GM23338 (cell line): ENCODE measurements around the gene SLC5A6. TPM values are rescaled to one million over a fixed set of nuclear protein-coding genes. Genes with fewer than 3 reads are reported as not detected.

Experiments used
- ATAC-seq: fragments of 200-7000 bp; cut with Tn5 transposase; 3 replicates; pipeline ENCODE4 v1.9.1; 2020
- DNase-seq: peaks from one replicate; pipeline ENCODE4 v3.0.0-alpha.2; 2015; ENCODE audit warnings: low spot score
- H2AFZ ChIP-seq: fragments of 200-600 bp; sonication (generic); 2 replicates; pipeline ENCODE4 v1.8.0; 2016; ENCODE audit warnings: antibody characterized with exemption, mild to moderate bottlenecking, moderate library complexity
- H3F3A ChIP-seq: fragments of 200-600 bp; sonication (generic); replicated peaks from 2 replicates; pipeline ENCODE4 v1.8.0; 2017; ENCODE audit warnings: antibody characterized with exemption, mixed run types, low read depth
- H3K27ac ChIP-seq: fragments of 200-600 bp; sonication (generic); 2 replicates; pipeline ENCODE4 v1.6.1; 2016; ENCODE audit warnings: low read depth
- H3K27me3 ChIP-seq: fragments of 200-600 bp; sonication (generic); 2 replicates; pipeline ENCODE4 v1.8.0; 2016; ENCODE audit warnings: mild to moderate bottlenecking, mixed run types, moderate library complexity; ENCODE audit not compliant: insufficient read depth
- H3K36me3 ChIP-seq: fragments of 200-600 bp; sonication (generic); 2 replicates; pipeline ENCODE4 v1.8.0; 2016; ENCODE audit warnings: mild to moderate bottlenecking; ENCODE audit not compliant: insufficient read depth
- H3K4me1 ChIP-seq: fragments of 200-600 bp; sonication (generic); 2 replicates; pipeline ENCODE4 v1.8.0; 2016; ENCODE audit warnings: mild to moderate bottlenecking, moderate library complexity; ENCODE audit not compliant: insufficient read depth
- H3K4me2 ChIP-seq: fragments of 200-600 bp; sonication (generic); 2 replicates; pipeline ENCODE4 v1.7.1; 2017; ENCODE audit warnings: mixed run types
- H3K4me3 ChIP-seq: fragments of 200-600 bp; sonication (generic); 2 replicates; pipeline ENCODE4 v1.6.1; 2016; ENCODE audit warnings: mixed run types
- H3K79me2 ChIP-seq: fragments of 200-600 bp; sonication (generic); replicated peaks from 2 replicates; pipeline ENCODE4 v1.8.0; 2017; ENCODE audit warnings: mild to moderate bottlenecking; ENCODE audit not compliant: insufficient read depth
- H3K9me2 ChIP-seq: fragments of 200-600 bp; sonication (generic); 2 replicates; pipeline ENCODE4 v1.8.0; 2017; ENCODE audit not compliant: insufficient read depth
- H4K20me1 ChIP-seq: fragments of 200-600 bp; sonication (generic); replicated peaks from 2 replicates; pipeline ENCODE4 v1.8.0; 2017; ENCODE audit warnings: mild to moderate bottlenecking; ENCODE audit not compliant: insufficient read depth
- H3K27ac Mint-ChIP-seq: 2 replicates; pipeline ENCODE4 v1.8.0; 2020; ENCODE audit warnings: inconsistent platforms, mild to moderate bottlenecking, moderate library complexity, mixed read lengths
- H3K27me3 Mint-ChIP-seq: 3 replicates; pipeline ENCODE4 v1.8.0; 2022; ENCODE audit warnings: low read depth, mild to moderate bottlenecking, moderate library complexity, mixed read lengths, inconsistent platforms; ENCODE audit not compliant: insufficient read depth, poor library complexity
- H3K36me3 Mint-ChIP-seq: 3 replicates; pipeline ENCODE4 v1.8.0; 2021; ENCODE audit warnings: low read depth, mild to moderate bottlenecking, inconsistent platforms, moderate library complexity, mixed read lengths
- H3K4me1 Mint-ChIP-seq: 3 replicates; pipeline ENCODE4 v1.8.0; 2020; ENCODE audit warnings: mild to moderate bottlenecking, inconsistent platforms, mixed read lengths
- H3K4me3 Mint-ChIP-seq: 3 replicates; pipeline ENCODE4 v1.8.0; 2021; ENCODE audit warnings: moderate library complexity, mild to moderate bottlenecking, inconsistent platforms, mixed read lengths
- H3K9me3 Mint-ChIP-seq: 3 replicates; pipeline ENCODE4 v1.8.0; 2020; ENCODE audit warnings: moderate library complexity, mild to moderate bottlenecking, inconsistent platforms, mixed read lengths
- CTCF ChIP-seq, 2 experiments: fragments of 200-600 bp in 1 of 2; sonication (generic) in 1 of 2; conservative IDR thresholded peaks; 2 replicates each; pipeline versions ENCODE4 v1.5.1 to v1.6.1; 2016 to 2017; ENCODE audit warnings: antibody characterized with exemption in 2 of 2, low read depth in 2 of 2, mild to moderate bottlenecking in 2 of 2, moderate library complexity in 1 of 2
- ETS1 ChIP-seq: IDR thresholded peaks from 2 replicates; pipeline ENCODE4 v1.6.1; 2016; ENCODE audit warnings: antibody characterized with exemption
- JUNB ChIP-seq: IDR thresholded peaks from one replicate; pipeline ENCODE4 v1.6.1; 2016; ENCODE audit warnings: antibody characterized with exemption; ENCODE audit not compliant: unreplicated experiment
- REST ChIP-seq: IDR thresholded peaks from one replicate; pipeline ENCODE4 v1.6.1; 2018; ENCODE audit warnings: antibody characterized with exemption; ENCODE audit not compliant: unreplicated experiment
- STAT1 ChIP-seq: IDR thresholded peaks from one replicate; pipeline ENCODE4 v1.6.1; 2016; ENCODE audit warnings: antibody characterized with exemption; ENCODE audit not compliant: unreplicated experiment
- ZNF114 ChIP-seq: fragments of 250-450 bp; sonication (Bioruptor Pico); IDR thresholded peaks from 2 replicates; pipeline ENCODE4 v1.5.0; 2020; ENCODE audit warnings: mild to moderate bottlenecking, moderate library complexity
- ZNF462 ChIP-seq: fragments of 250-450 bp; sonication (Bioruptor Pico); IDR thresholded peaks from 2 replicates; pipeline ENCODE4 v1.5.0; 2020; ENCODE audit warnings: mild to moderate bottlenecking, moderate library complexity
- polyA plus RNA-seq: library from polyadenylated mRNA; unstranded; fragments of >200 nt; fragmentation: Nextera tagmentation; extraction: Ambion mirVana; gene quantifications from 2 replicates; pipeline ENCODE4 v1.2.1, GENCODE V29; 2016
- total RNA-seq: library from RNA; depleted of rRNA; stranded (reverse); fragments of >200 nt; shearing (Covaris generic); gene quantifications from 2 replicates; pipeline ENCODE4 v1.2.3, GENCODE V29; 2014

Gene SLC5A6
- total and polyA plus RNA-seq, 2 experiments from 2014 or later, result 44.3 to 153 TPM

- TF ChIP-seq ZNF462 (no peak), STAT1 (no peak)
Observed at GRCh38 chr2:27184115-27184514, 28.0 kb downstream of the SLC5A6 start (continued).

- DNase-seq (no peak), ATAC-seq (no peak)
- H3K4me2 ChIP-seq, result no peak overlapping the region
- H3K4me3 ChIP-seq, result no peak overlapping the region
- 0 out of 2 replicates have a peak overlapping the region, but pooled peaks have one; percentile 32 for H2AFZ ChIP-seq
- Mint-ChIP-seq H3K4me1 (no peaks in the 10 kb centered on the region), H3K4me3 (no peak overlapping the region), H3K9me3 (no peaks in the 10 kb centered on the region), H3K27me3 (no peaks in the 10 kb centered on the region), H3K27ac (no peak overlapping the region), H3K36me3 (no peaks in the 10 kb centered on the region)
- no peaks in the 10 kb centered on the region for H3F3A ChIP-seq
- H3K4me1 ChIP-seq, result no peaks in the 10 kb centered on the region
- no peaks in the 10 kb centered on the region for H3K9me2 ChIP-seq
- no peaks in the 10 kb centered on the region for H3K27me3 ChIP-seq
- H3K27ac ChIP-seq, result no peak overlapping the region
- H3K79me2 ChIP-seq, result no peaks in the 10 kb centered on the region
- H3K36me3 ChIP-seq, result no peaks in the 10 kb centered on the region
- no peaks in the 10 kb centered on the region for H4K20me1 ChIP-seq
- TF ChIP-seq CTCF (conservative IDR thresholded peaks at IDR 0.05; ENCODE audit: low read depth in 2 of 2), result no peak
- TF ChIP-seq JUNB, result no peak
- TF ChIP-seq ETS1, result no peak
- TF ChIP-seq ZNF114 (CRISPR knock-in tag), result no peak
- TF ChIP-seq REST, result no peak
- TF ChIP-seq STAT1, result no peak
Observed at GRCh38 chr2:27182346-27182745, 29.7 kb downstream of the SLC5A6 start.
